HG03108 (cell line): ENCODE data around the gene CABLES2.

Source experiments
- ATAC-seq: cut with Tn5 transposase; IDR thresholded peaks from one replicate; pipeline ENCODE4 v1.9.1; 2021; ENCODE audit warnings: moderate library complexity; ENCODE audit not compliant: unreplicated experiment

CABLES2 gene

DNA sequence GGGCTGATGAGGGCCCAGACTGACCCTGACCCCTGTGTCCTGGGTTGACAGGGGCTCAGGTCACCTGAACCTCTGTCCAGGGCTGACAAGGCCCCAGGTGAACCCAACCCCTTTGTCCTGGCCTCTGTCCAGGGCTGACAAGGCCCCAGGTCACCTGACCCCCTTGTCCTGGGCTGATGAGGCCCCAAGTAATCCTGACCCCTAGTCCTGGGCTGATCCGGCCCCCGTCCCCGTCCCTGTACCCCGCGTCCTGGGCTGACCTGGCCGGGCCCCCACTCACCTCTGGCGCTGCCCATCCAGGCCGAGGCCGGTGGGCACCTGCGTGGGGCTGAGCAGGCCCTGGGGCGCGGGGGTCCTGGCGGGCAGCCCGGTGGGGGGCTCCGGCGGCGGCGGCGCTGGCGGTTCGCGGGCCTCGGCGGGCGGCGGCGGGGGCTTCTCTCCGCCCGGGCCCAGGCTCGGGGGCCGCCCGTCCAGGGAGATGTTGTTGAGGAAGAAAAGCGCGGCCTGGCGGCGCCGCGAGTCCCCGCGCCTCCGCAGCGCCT lies 379 bp downstream of the CABLES2 start:
- no peak for ATAC-seq

- ATAC-seq = no peak
Measured at GRCh38 chr20:62405981-62406513, 1.0 kb downstream of the CABLES2 start.

GRCh38 chr20:62405108-62405980 lies 1.7 kb downstream of the CABLES2 start:
- ATAC-seq = no peak

- ATAC-seq = no peak
Measured at GRCh38 chr20:62404761-62405107, 2.4 kb downstream of the CABLES2 start.

DNA sequence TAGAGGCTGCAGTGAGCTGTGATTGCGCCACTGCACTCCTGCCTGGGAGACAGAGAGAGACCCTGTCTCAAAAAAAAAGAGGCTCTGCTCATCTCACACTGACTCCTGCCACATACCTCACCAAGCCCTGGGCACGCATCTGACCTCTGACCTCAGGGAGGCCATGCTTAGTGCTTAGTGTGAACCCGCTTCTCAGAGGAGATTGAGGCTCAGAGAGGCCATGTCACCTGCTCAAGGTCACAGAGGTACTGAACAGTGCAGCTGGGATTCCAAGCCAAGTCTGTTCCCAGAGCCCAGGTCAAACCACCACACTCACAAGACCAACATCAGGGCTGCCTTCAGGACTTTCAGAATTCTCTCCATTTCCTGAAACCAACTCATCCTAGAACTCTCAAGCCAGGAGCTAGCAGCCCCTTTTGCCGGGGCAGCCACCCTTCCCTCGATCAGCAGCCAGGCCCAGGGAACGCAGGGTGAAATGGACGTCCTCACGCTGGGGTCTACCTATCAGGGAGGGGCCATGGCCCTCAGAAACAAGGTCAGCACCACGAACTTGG lies 2.9 kb downstream of the CABLES2 start:
- ATAC-seq = no peak

DNA sequence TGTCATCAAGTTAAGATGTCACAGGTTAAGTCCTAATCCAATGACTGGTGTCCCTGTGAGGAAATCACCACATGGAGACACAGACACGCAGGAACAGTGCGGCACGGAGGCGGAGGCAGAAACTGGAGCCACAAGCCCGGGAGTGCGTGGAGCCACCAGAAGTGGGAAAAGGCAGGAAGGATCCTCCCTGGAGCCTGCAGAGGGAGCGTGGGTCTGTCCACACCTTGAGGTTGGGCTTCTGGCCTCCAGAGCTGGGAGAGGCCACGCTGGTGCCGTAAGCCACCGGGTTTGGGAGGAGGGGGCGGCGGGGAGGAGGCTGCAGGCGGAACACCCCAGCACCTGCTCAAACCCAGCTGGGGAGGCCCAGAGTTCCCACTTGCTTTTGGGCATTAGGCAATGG lies 3.8 kb downstream of the CABLES2 start:
- no peak for ATAC-seq

GRCh38 chr20:62402456-62403150 lies 4.5 kb downstream of the CABLES2 start:
- no peak for ATAC-seq

- ATAC-seq = no peak
Measured at GRCh38 chr20:62401331-62401779, 5.7 kb downstream of the CABLES2 start.

- ATAC-seq = no peak
Measured at GRCh38 chr20:62400541-62400940, 6.5 kb downstream of the CABLES2 start.

- no peak for ATAC-seq
Measured at GRCh38 chr20:62400021-62400420, 7.1 kb downstream of the CABLES2 start.

- no peak for ATAC-seq
Measured at GRCh38 chr20:62398120-62398821, 8.8 kb downstream of the CABLES2 start.

- ATAC-seq = no peak
Measured at GRCh38 chr20:62396367-62397239, 10.5 kb downstream of the CABLES2 start.

GRCh38 chr20:62395311-62396242 lies 11.5 kb downstream of the CABLES2 start:
- ATAC-seq = no peak

DNA sequence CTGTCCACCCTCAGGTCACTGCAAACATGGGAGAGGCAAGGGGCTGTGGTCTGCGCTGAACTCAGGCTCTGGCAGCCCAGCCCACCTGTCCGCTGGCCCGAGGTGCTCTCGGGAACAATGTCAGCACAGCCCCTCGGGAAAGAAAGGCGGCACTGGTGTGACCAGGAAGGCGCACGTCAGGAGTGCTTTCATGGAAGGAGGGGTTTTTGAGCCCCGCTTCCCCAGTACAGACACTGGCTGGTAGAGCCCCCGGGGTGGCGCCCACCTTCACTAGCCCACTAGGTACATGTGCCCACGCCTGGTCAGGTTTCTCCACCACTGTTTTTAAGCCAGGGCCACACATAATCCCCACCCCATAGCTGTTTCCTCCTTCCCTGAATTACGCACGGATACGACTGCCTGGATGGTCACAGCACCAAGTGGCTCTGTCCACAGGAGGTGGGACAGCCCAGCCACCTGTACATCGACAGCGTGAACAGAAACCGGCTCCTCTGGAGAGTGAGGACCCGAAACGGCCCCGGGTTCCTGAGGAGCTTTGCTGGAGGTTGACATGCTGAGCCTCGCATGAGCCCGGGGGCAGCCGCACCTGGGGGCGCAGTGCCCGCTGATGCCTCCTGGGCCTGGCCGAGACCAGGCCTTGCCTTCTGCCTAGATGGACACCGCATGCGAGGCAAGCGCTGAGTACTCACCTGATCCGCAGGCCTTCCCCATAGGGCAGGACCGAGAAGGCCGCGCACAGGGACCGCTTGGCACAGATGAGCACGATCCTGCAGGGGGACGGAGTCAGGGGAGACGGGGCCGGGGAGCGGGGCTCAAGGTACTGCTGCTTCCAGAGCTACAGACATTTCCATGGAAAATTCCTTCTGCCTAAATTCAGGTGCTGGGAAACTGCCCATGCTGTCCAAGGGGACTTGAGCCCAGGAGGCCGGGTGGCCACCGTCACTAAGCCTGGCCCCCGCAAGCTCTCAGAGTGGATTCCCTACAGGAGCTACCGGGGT lies 12.5 kb downstream of the CABLES2 start:
- no peak for ATAC-seq

- no peak for ATAC-seq
Measured at GRCh38 chr20:62393830-62394229, 13.3 kb downstream of the CABLES2 start.

DNA sequence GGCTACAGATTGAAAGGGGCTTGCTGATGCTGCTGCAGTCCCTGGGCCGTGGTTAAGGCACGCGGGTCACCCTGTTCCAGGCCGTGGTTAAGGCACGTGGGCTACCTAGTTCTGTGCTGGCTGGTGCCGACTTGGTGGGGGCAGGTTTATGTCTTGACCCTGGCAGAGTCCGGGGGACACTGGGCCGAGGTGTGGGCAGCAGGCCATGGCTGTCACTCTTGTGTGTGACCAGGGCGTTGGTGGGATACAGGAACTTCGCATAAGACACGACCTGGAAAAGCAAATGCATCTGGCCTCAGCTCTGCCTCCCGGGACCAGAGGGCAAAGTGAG lies 13.8 kb downstream of the CABLES2 start:
- no peak for ATAC-seq

DNA sequence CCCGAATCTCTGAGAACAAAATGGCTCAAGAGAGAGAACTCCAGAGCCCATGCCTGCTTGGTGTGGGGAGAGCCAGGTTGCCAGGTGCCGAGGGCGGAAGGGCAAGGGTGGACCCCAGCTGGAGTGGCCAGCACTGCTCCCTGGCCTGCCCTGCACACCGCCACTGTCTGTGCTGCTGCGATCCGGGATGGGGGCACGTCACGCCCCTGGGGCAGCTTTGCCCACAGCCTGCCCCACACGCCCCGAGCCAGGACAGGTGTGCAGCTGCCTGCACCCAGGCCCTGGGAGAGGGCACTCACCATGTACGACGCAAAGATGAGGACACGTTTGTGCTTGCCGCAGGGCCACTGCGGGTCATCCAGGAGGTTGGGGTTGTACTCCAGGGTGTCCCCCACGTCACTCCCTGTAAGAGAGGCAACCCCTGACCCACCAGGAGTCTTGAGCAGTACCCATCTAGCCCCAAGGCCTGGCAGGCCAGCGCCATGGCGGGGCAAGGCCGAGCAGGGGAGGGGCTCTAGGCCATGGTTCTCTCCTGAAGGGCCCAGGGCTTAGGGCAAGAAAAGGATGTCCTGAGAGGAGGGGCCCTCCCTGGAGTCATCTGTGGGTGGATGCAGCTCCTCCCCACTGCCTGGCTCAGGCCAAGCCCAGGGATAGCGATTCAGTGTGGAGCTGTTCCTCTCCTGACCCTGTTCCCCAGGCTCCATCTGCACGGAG lies 14.3 kb downstream of the CABLES2 start:
- ATAC-seq = no peak
